NT2/D1 (cell line): ENCODE data around the gene NTM.

ENCODE experiments used
- DNase-seq: peaks from one replicate; pipeline ENCODE4 v3.0.0-alpha.2; 2011; ENCODE audit warnings: low read depth, low spot score
- H3K27me3 ChIP-seq: 2 replicates; pipeline ENCODE4 v1.6.0; 2011; ENCODE audit warnings: mild to moderate bottlenecking; ENCODE audit not compliant: insufficient read length, insufficient read depth
- H3K36me3 ChIP-seq: 2 replicates; pipeline ENCODE4 v1.6.1; 2011; ENCODE audit warnings: mild to moderate bottlenecking, low read length, mixed read lengths; ENCODE audit not compliant: insufficient read depth, insufficient read length
- H3K4me1 ChIP-seq: 2 replicates; pipeline ENCODE4 v1.5.1; 2011; ENCODE audit not compliant: insufficient read depth, insufficient read length
- H3K4me3 ChIP-seq: 2 replicates; pipeline ENCODE4 v1.5.1; 2011; ENCODE audit warnings: low read depth; ENCODE audit not compliant: insufficient read length
- H3K9ac ChIP-seq: 2 replicates; pipeline ENCODE4 v1.6.0; 2011; ENCODE audit warnings: low read depth; ENCODE audit not compliant: insufficient read length
- H3K9me3 ChIP-seq: 2 replicates; pipeline ENCODE4 v1.5.1; 2011; ENCODE audit warnings: mild to moderate bottlenecking, low read length; ENCODE audit not compliant: insufficient read depth
- SUZ12 ChIP-seq: IDR thresholded peaks from 2 replicates; pipeline ENCODE4 v1.6.1; 2011; ENCODE audit not compliant: insufficient read length, insufficient read depth; ENCODE audit errors: extremely low read depth
- YY1 ChIP-seq: IDR thresholded peaks from 2 replicates; pipeline ENCODE4 v1.6.1; 2011; ENCODE audit not compliant: insufficient read length, insufficient read depth
- ZNF274 ChIP-seq: IDR thresholded peaks from 2 replicates; pipeline ENCODE4 v1.6.1; 2011; ENCODE audit warnings: mild to moderate bottlenecking, low read depth, low read length

The NTM gene

GRCh38 chr11:132205006-132205405 is 834.6 kb downstream of the NTM start:
- H3K4me3 ChIP-seq = no peak overlapping the region
- H3K36me3 ChIP-seq = no peaks in the 10 kb centered on the region
- no peaks in the 10 kb centered on the region for H3K27me3 ChIP-seq
- peaks cover 9% of the 10 kb centered on the region; the same call in 1 of the 2 replicates for H3K9me3 ChIP-seq
- no peak for DNase-seq
- no peaks in the 10 kb centered on the region for H3K4me1 ChIP-seq
- TF ChIP-seq YY1 = no peak
- TF ChIP-seq ZNF274 = no peak
- TF ChIP-seq SUZ12 = no peak
- no peak overlapping the region for H3K9ac ChIP-seq

- H3K9ac ChIP-seq = no peak overlapping the region
- no peak for DNase-seq
- no peak overlapping the region for H3K4me3 ChIP-seq
- no peaks in the 10 kb centered on the region for H3K36me3 ChIP-seq
- no peaks in the 10 kb centered on the region for H3K27me3 ChIP-seq
- peaks cover 9% of the 10 kb centered on the region; the same call in 1 of the 2 replicates for H3K9me3 ChIP-seq
- H3K4me1 ChIP-seq = no peaks in the 10 kb centered on the region
- TF ChIP-seq YY1 (no peak), SUZ12 (no peak), ZNF274 (no peak)
Measured at GRCh38 chr11:132205496-132205895, 835.1 kb downstream of the NTM start.

- TF ChIP-seq ZNF274 (no peak), SUZ12 (no peak), YY1 (no peak)
- Histone ChIP-seq H3K4me1 (no peaks in the 10 kb centered on the region), H3K27me3 (no peaks in the 10 kb centered on the region), H3K9me3 (peaks cover 9% of the 10 kb centered on the region; the same call in 1 of the 2 replicates), H3K9ac (no peak overlapping the region), H3K36me3 (no peaks in the 10 kb centered on the region), H3K4me3 (no peak overlapping the region)
- DNase-seq = no peak
Measured at GRCh38 chr11:132206993-132207392, 836.6 kb downstream of the NTM start.

- Histone ChIP-seq H3K9me3 (peaks cover 9% of the 10 kb centered on the region; the same call in 1 of the 2 replicates), H3K4me1 (no peaks in the 10 kb centered on the region), H3K36me3 (no peaks in the 10 kb centered on the region), H3K4me3 (no peak overlapping the region), H3K27me3 (no peaks in the 10 kb centered on the region), H3K9ac (no peak overlapping the region)
- DNase-seq = no peak
- TF ChIP-seq YY1 = no peak
- no peak for TF ChIP-seq SUZ12
- TF ChIP-seq ZNF274 = no peak
Measured at GRCh38 chr11:132208477-132209055, 838.2 kb downstream of the NTM start.

- no peak for DNase-seq
- TF ChIP-seq YY1 (no peak), SUZ12 (no peak), ZNF274 (no peak)
- Histone ChIP-seq H3K36me3 (no peaks in the 10 kb centered on the region), H3K4me1 (no peaks in the 10 kb centered on the region), H3K9ac (no peak overlapping the region), H3K4me3 (no peak overlapping the region), H3K27me3 (no peaks in the 10 kb centered on the region), H3K9me3 (peaks cover 9% of the 10 kb centered on the region; the same call in 1 of the 2 replicates)
Measured at GRCh38 chr11:132211479-132211878, 841.1 kb downstream of the NTM start.

GRCh38 chr11:132217856-132218255 is 847.4 kb downstream of the NTM start:
- DNase-seq = no peak
- Histone ChIP-seq H3K27me3 (no peaks in the 10 kb centered on the region), H3K4me1 (no peaks in the 10 kb centered on the region), H3K36me3 (no peaks in the 10 kb centered on the region), H3K9me3 (no peaks in the 10 kb centered on the region), H3K4me3 (no peak overlapping the region), H3K9ac (no peak overlapping the region)
- TF ChIP-seq ZNF274 = no peak
- no peak for TF ChIP-seq YY1
- no peak for TF ChIP-seq SUZ12

- Histone ChIP-seq H3K4me3 (no peak overlapping the region), H3K9me3 (no peaks in the 10 kb centered on the region), H3K4me1 (no peaks in the 10 kb centered on the region), H3K9ac (no peak overlapping the region), H3K36me3 (no peaks in the 10 kb centered on the region), H3K27me3 (no peaks in the 10 kb centered on the region)
- DNase-seq = no peak
- TF ChIP-seq SUZ12 (no peak), YY1 (no peak), ZNF274 (no peak)
Measured at GRCh38 chr11:132220474-132220873, 850.1 kb downstream of the NTM start.

- TF ChIP-seq SUZ12 = no peak
- no peak for TF ChIP-seq ZNF274
- TF ChIP-seq YY1 = no peak
- Histone ChIP-seq H3K9ac (no peak overlapping the region), H3K27me3 (no peaks in the 10 kb centered on the region), H3K36me3 (no peaks in the 10 kb centered on the region), H3K4me1 (no peaks in the 10 kb centered on the region), H3K4me3 (no peak overlapping the region), H3K9me3 (no peaks in the 10 kb centered on the region)
- no peak for DNase-seq
Measured at GRCh38 chr11:132222345-132222744, 851.9 kb downstream of the NTM start.
